Measurements from ENCODE around the gene ARFGEF3.

- TF ChIP-seq CTCF (conservative IDR thresholded peaks at IDR 0.05 in 1 of 2, IDR thresholded peaks at IDR 0.05 in 1 of 2; ENCODE audit: low read depth in 1 of 2, low read length in 2 of 2) (no peak), EZH2 (IDR thresholded peaks at IDR 0.05; ENCODE audit: low read length, missing control alignments) (no peak)
These were observed 130.7 kb downstream of the ARFGEF3 start for GRCh38 chr6:138292482-138292881.
